Uterus (tissue), 2 donors: Measurements from ENCODE around the gene ANKRD60.

Source experiments
- CTCF ChIP-seq, 4 experiments: fragments of 200-600 bp in 2 of 4; fragments of 450-650 bp in 2 of 4; sonication (generic) in 2 of 4; IDR thresholded peaks; one replicate each; pipeline ENCODE4 v1.5.1; 2016 to 2019; ENCODE audit warnings: antibody characterized with exemption in 4 of 4, mild to moderate bottlenecking in 2 of 4, moderate library complexity in 1 of 4
- POLR2A ChIP-seq, 2 donors: fragments of 450-650 bp; IDR thresholded peaks; one replicate each; pipeline ENCODE4 v1.6.1; 2016; ENCODE audit warnings: antibody characterized with exemption in 2 of 2, mild to moderate bottlenecking in 1 of 2, moderate library complexity in 1 of 2

GRCh38 chr20:58198901-58199355 lies 29.5 kb downstream of the ANKRD60 start:
- TF ChIP-seq POLR2A (IDR thresholded peaks at IDR 0.05), result no peak
- TF ChIP-seq CTCF (IDR thresholded peaks at IDR 0.05), result no peak
